ENCODE measurements around the gene AK8.

The AK8 gene

GRCh38 chr9:132861666-132862065, 16.4 kb downstream of the AK8 start:
- no peak overlapping the region for H3K4me3 ChIP-seq (ENCODE audit: low read length)
- DNase-seq (ENCODE audit: low read depth) = no peak
- no peak for TF ChIP-seq CTCF (conservative IDR thresholded peaks at IDR 0.05; ENCODE audit: low read depth, low read length)

- DNase-seq (ENCODE audit: low read depth) = no peak
- TF ChIP-seq CTCF (conservative IDR thresholded peaks at IDR 0.05; ENCODE audit: low read depth, low read length) = no peak
- no peak overlapping the region for H3K4me3 ChIP-seq (ENCODE audit: low read length)
Observed at GRCh38 chr9:132858751-132859150, 19.3 kb downstream of the AK8 start.

GRCh38 chr9:132857616-132858342, 20.3 kb downstream of the AK8 start:
- no peak for DNase-seq (ENCODE audit: low read depth)
- TF ChIP-seq CTCF (conservative IDR thresholded peaks at IDR 0.05; ENCODE audit: low read depth, low read length) = no peak
- H3K4me3 ChIP-seq (ENCODE audit: low read length) = no peak overlapping the region

- no peak for TF ChIP-seq CTCF (conservative IDR thresholded peaks at IDR 0.05; ENCODE audit: low read depth, low read length)
- DNase-seq (ENCODE audit: low read depth) = no peak
- no peak overlapping the region for H3K4me3 ChIP-seq (ENCODE audit: low read length)
Observed at GRCh38 chr9:132857031-132857430, 21.1 kb downstream of the AK8 start.

GRCh38 chr9:132855904-132856303, 22.2 kb downstream of the AK8 start:
- no peak overlapping the region for H3K4me3 ChIP-seq (ENCODE audit: low read length)
- TF ChIP-seq CTCF (conservative IDR thresholded peaks at IDR 0.05; ENCODE audit: low read depth, low read length) = no peak
- no peak for DNase-seq (ENCODE audit: low read depth)

GRCh38 chr9:132854832-132855231, 23.3 kb downstream of the AK8 start:
- H3K4me3 ChIP-seq (ENCODE audit: low read length) = no peak overlapping the region
- no peak for TF ChIP-seq CTCF (conservative IDR thresholded peaks at IDR 0.05; ENCODE audit: low read depth, low read length)
- DNase-seq (ENCODE audit: low read depth) = no peak

- no peak for TF ChIP-seq CTCF (conservative IDR thresholded peaks at IDR 0.05; ENCODE audit: low read depth, low read length)
- no peak for DNase-seq (ENCODE audit: low read depth)
- no peak overlapping the region for H3K4me3 ChIP-seq (ENCODE audit: low read length)
Observed at GRCh38 chr9:132853482-132853881, 24.6 kb downstream of the AK8 start.

All from retinal pigment epithelial cell (primary cell).